ENCODE measurements around the gene PTCD1. TPM values are rescaled to one million over a fixed set of nuclear protein-coding genes. Genes with fewer than 3 reads are reported as not detected.

The PTCD1 gene
- total and polyA plus RNA-seq, 2 experiments from 2014 or later = 12.2 to 13.4 TPM

GRCh38 chr7:99383203-99383602, 55.4 kb downstream of the PTCD1 start:
- ATAC-seq (no peak), DNase-seq (ENCODE audit: low spot score) (no peak)
- Histone ChIP-seq H3K36me3 (ENCODE audit: insufficient read depth) (no peaks in the 10 kb centered on the region), H2AFZ (no peak overlapping the region), H3K27me3 (ENCODE audit: insufficient read depth) (no peaks in the 10 kb centered on the region), H3K4me2 (no peak overlapping the region), H3K4me3 (no peak overlapping the region), H4K20me1 (replicated peaks; ENCODE audit: insufficient read depth) (peaks cover 13% of the 10 kb centered on the region; the same call in 1 of the 2 replicates), H3F3A (replicated peaks; ENCODE audit: low read depth) (no peaks in the 10 kb centered on the region), H3K9me2 (ENCODE audit: insufficient read depth) (no peaks in the 10 kb centered on the region), H3K4me1 (ENCODE audit: insufficient read depth) (0 out of 2 replicates have a peak, but pooled peaks cover 10% of the 10 kb centered on the region), H3K79me2 (replicated peaks; ENCODE audit: insufficient read depth) (peaks cover 12% of the 10 kb centered on the region), H3K27ac (ENCODE audit: low read depth) (no peak overlapping the region)
- H3K9me3 Mint-ChIP-seq = no peaks in the 10 kb centered on the region
- H3K27ac Mint-ChIP-seq = no peak overlapping the region
- H3K4me3 Mint-ChIP-seq = no peak overlapping the region; the same call in 2 of the 3 replicates
- TF ChIP-seq ZNF114 (CRISPR knock-in tag; IDR thresholded peaks at IDR 0.05) = no peak
- TF ChIP-seq, protein P1, sequence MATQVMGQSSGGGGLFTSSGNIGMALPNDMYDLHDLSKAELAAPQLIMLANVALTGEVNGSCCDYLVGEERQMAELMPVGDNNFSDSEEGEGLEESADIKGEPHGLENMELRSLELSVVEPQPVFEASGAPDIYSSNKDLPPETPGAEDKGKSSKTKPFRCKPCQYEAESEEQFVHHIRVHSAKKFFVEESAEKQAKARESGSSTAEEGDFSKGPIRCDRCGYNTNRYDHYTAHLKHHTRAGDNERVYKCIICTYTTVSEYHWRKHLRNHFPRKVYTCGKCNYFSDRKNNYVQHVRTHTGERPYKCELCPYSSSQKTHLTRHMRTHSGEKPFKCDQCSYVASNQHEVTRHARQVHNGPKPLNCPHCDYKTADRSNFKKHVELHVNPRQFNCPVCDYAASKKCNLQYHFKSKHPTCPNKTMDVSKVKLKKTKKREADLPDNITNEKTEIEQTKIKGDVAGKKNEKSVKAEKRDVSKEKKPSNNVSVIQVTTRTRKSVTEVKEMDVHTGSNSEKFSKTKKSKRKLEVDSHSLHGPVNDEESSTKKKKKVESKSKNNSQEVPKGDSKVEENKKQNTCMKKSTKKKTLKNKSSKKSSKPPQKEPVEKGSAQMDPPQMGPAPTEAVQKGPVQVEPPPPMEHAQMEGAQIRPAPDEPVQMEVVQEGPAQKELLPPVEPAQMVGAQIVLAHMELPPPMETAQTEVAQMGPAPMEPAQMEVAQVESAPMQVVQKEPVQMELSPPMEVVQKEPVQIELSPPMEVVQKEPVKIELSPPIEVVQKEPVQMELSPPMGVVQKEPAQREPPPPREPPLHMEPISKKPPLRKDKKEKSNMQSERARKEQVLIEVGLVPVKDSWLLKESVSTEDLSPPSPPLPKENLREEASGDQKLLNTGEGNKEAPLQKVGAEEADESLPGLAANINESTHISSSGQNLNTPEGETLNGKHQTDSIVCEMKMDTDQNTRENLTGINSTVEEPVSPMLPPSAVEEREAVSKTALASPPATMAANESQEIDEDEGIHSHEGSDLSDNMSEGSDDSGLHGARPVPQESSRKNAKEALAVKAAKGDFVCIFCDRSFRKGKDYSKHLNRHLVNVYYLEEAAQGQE (IDR thresholded peaks at IDR 0.05; ENCODE audit: unreplicated experiment) = no peak
- no peak for TF ChIP-seq CREB1 (CRISPR knock-in tag; IDR thresholded peaks at IDR 0.05; ENCODE audit: low read depth)
- TF ChIP-seq EZH2 (IDR thresholded peaks at IDR 0.05; ENCODE audit: low read depth, unreplicated experiment) = no peak
- no peak for TF ChIP-seq POLR2AphosphoS5 (IDR thresholded peaks at IDR 0.05; ENCODE audit: low read depth)
- TF ChIP-seq STAT1 (IDR thresholded peaks at IDR 0.05; ENCODE audit: unreplicated experiment) = no peak
- TF ChIP-seq EZH2phosphoT487 (IDR thresholded peaks at IDR 0.05; ENCODE audit: unreplicated experiment) = no peak
- TF ChIP-seq ZNF462 (CRISPR knock-in tag; IDR thresholded peaks at IDR 0.05) = no peak
- TF ChIP-seq, protein P2, sequence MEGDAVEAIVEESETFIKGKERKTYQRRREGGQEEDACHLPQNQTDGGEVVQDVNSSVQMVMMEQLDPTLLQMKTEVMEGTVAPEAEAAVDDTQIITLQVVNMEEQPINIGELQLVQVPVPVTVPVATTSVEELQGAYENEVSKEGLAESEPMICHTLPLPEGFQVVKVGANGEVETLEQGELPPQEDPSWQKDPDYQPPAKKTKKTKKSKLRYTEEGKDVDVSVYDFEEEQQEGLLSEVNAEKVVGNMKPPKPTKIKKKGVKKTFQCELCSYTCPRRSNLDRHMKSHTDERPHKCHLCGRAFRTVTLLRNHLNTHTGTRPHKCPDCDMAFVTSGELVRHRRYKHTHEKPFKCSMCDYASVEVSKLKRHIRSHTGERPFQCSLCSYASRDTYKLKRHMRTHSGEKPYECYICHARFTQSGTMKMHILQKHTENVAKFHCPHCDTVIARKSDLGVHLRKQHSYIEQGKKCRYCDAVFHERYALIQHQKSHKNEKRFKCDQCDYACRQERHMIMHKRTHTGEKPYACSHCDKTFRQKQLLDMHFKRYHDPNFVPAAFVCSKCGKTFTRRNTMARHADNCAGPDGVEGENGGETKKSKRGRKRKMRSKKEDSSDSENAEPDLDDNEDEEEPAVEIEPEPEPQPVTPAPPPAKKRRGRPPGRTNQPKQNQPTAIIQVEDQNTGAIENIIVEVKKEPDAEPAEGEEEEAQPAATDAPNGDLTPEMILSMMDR (conservative IDR thresholded peaks at IDR 0.05; ENCODE audit: low read depth in 2 of 2) = no peak
- peaks cover 14% of the 10 kb centered on the region for H3K4me1 Mint-ChIP-seq
- peaks cover 20% of the 10 kb centered on the region for H3K36me3 Mint-ChIP-seq (ENCODE audit: low read depth)
- peaks cover 12% of the 10 kb centered on the region for H3K27me3 Mint-ChIP-seq (ENCODE audit: insufficient read depth, low read depth, poor library complexity)

Data from GM23338 (cell line).